ENCODE results near the gene XRCC5.

DNA sequence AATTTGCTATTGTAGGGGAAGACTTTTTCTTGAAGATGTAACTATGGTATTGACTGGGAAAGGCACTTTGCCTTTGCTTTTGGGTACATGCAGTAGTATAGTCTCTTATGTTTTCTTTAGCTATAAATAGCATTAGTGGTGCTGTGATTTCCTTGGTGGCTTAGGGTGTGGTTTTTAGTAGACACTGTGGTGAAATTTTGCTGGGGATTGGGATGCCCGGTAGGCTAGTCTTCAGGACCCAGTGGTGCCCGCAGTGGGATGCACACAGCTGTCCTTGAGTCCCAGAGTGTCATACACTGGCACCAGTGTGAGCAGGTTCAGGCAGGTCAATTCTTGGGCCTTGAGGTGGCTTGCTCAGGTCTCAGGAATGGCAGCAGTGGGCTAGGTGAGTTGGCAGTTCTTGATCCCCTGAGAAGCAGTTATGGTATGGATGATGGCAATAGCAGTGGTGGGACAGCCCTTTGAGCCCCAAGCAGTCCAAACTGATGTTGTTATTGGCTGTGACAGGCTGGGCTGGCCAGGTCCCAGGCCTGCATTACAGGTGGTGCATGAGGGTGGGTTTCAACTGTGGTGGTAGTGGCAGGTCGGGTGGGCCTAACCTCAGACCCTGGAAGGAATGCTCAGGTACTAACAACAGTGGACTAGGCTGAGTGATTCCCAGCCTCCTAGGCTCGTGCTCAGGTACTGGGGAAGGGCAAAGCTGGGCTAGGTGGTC lies 124.3 kb downstream of the XRCC5 start:
- TF ChIP-seq, protein P1, sequence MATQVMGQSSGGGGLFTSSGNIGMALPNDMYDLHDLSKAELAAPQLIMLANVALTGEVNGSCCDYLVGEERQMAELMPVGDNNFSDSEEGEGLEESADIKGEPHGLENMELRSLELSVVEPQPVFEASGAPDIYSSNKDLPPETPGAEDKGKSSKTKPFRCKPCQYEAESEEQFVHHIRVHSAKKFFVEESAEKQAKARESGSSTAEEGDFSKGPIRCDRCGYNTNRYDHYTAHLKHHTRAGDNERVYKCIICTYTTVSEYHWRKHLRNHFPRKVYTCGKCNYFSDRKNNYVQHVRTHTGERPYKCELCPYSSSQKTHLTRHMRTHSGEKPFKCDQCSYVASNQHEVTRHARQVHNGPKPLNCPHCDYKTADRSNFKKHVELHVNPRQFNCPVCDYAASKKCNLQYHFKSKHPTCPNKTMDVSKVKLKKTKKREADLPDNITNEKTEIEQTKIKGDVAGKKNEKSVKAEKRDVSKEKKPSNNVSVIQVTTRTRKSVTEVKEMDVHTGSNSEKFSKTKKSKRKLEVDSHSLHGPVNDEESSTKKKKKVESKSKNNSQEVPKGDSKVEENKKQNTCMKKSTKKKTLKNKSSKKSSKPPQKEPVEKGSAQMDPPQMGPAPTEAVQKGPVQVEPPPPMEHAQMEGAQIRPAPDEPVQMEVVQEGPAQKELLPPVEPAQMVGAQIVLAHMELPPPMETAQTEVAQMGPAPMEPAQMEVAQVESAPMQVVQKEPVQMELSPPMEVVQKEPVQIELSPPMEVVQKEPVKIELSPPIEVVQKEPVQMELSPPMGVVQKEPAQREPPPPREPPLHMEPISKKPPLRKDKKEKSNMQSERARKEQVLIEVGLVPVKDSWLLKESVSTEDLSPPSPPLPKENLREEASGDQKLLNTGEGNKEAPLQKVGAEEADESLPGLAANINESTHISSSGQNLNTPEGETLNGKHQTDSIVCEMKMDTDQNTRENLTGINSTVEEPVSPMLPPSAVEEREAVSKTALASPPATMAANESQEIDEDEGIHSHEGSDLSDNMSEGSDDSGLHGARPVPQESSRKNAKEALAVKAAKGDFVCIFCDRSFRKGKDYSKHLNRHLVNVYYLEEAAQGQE (IDR thresholded peaks at IDR 0.05; ENCODE audit: insufficient read depth in 1 of 2, low read depth in 2 of 2, low read length in 2 of 2): no peak
- TF ChIP-seq POLR2AphosphoS5 (IDR thresholded peaks at IDR 0.05; ENCODE audit: low read depth, low read length) (no peak), SIN3A (IDR thresholded peaks at IDR 0.05; ENCODE audit: borderline replicate concordance, insufficient read depth, low read length) (no peak), TAF1 (IDR thresholded peaks at IDR 0.05; ENCODE audit: borderline replicate concordance, insufficient read depth, low read length) (no peak)

All from PFSK-1 (cell line).